PC-3 (cell line): ENCODE data around the gene TRAK1. TPM values are rescaled to one million over a fixed set of nuclear protein-coding genes. Genes with fewer than 3 reads are reported as not detected.

Experiments used
- ATAC-seq: fragments of 200-7000 bp; cut with Tn5 transposase; 2 replicates; pipeline ENCODE4 v1.9.1; 2020; ENCODE audit warnings: mild to moderate bottlenecking, moderate library complexity
- BruUV-seq: library from RNA; stranded (reverse); fragments of 400-500 nt; replicated peaks from 2 replicates; lab custom pipeline; 2021; lab: Mats Ljungman, UMichigan
- CTCF ChIA-PET: fragments of 300-600 bp; sonication (Branson Sonifier 250); formaldehyde crosslinking; loops from one replicate; lab custom pipeline; 2022; ENCODE audit warnings: antibody characterized with exemption; lab: Charles Lee
- POLR2A ChIA-PET: fragments of 300-600 bp; sonication (Branson Sonifier 250); formaldehyde crosslinking; loops from one replicate; lab custom pipeline; 2022; ENCODE audit warnings: antibody characterized with exemption; ENCODE audit not compliant: unreplicated experiment; lab: Charles Lee
- DNase-seq: peaks from one replicate; pipeline ENCODE4 v3.0.0-alpha.2; 2015
- H2AFZ ChIP-seq: fragments of 300-600 bp; sonication (generic); 2 replicates; pipeline ENCODE4 v1.6.0; 2016; ENCODE audit warnings: antibody characterized with exemption, low read length
- H3F3A ChIP-seq: fragments of 300-600 bp; sonication (generic); one replicate; pipeline ENCODE4 v1.6.0; 2017; ENCODE audit warnings: antibody characterized with exemption, low read length, control low read depth, mild to moderate bottlenecking; ENCODE audit not compliant: unreplicated experiment
- H3K27ac ChIP-seq: fragments of 300-600 bp; sonication (generic); 2 replicates; pipeline ENCODE4 v1.5.1; 2016; ENCODE audit warnings: mild to moderate bottlenecking, low read length
- H3K27me3 ChIP-seq: fragments of 300-600 bp; sonication (generic); 2 replicates; pipeline ENCODE4 v1.6.1; 2016; ENCODE audit warnings: low read length, mixed read lengths
- H3K36me3 ChIP-seq: fragments of 300-600 bp; sonication (generic); 2 replicates; pipeline ENCODE4 v1.6.1; 2016; ENCODE audit warnings: low read depth, mixed run types, low read length, mixed read lengths
- H3K4me1 ChIP-seq: fragments of 300-600 bp; sonication (generic); 2 replicates; pipeline ENCODE4 v1.5.1; 2016; ENCODE audit warnings: low read length; ENCODE audit not compliant: insufficient read depth
- H3K4me2 ChIP-seq: fragments of 300-600 bp; sonication (generic); 2 replicates; pipeline ENCODE4 v1.6.0; 2016; ENCODE audit warnings: low read length
- H3K4me3 ChIP-seq: fragments of 300-600 bp; sonication (generic); 2 replicates; pipeline ENCODE4 v1.5.1; 2016; ENCODE audit warnings: mild to moderate bottlenecking, low read length, mixed read lengths
- H3K79me2 ChIP-seq: fragments of 300-600 bp; sonication (generic); 2 replicates; pipeline ENCODE4 v1.6.1; 2017; ENCODE audit warnings: low read length, mixed read lengths
- H3K9ac ChIP-seq: fragments of 300-600 bp; sonication (generic); 2 replicates; pipeline ENCODE4 v1.6.0; 2016; ENCODE audit warnings: mild to moderate bottlenecking, low read length
- H3K9me2 ChIP-seq: fragments of 300-600 bp; sonication (generic); replicated peaks from 2 replicates; pipeline ENCODE4 v1.6.1; 2016; ENCODE audit warnings: mixed run types, low read length, mixed read lengths
- H3K9me3 ChIP-seq: fragments of 300-600 bp; sonication (generic); 2 replicates; pipeline ENCODE4 v1.6.1; 2016; ENCODE audit warnings: low read length, mixed read lengths
- H4K20me1 ChIP-seq: fragments of 300-600 bp; sonication (generic); 2 replicates; pipeline ENCODE4 v1.6.1; 2016; ENCODE audit warnings: low read length, mixed read lengths
- EZH2 ChIP-seq: fragments of 300-600 bp; sonication (generic); IDR thresholded peaks from one replicate; pipeline ENCODE4 v1.6.1; 2017; ENCODE audit warnings: antibody characterized with exemption, mild to moderate bottlenecking, low read length; ENCODE audit not compliant: unreplicated experiment
- EZH2phosphoT487 ChIP-seq: fragments of 300-600 bp; sonication (generic); IDR thresholded peaks from 2 replicates; pipeline ENCODE4 v1.6.1; 2018; ENCODE audit warnings: mild to moderate bottlenecking, antibody characterized with exemption, low read length, borderline replicate concordance
- intact Hi-C: fragments of 100-400 bp; cut with micrococcal nuclease; formaldehyde crosslinking; loops from 2 replicates; pipeline ENCODE4 v1.9.0; 2023
- total RNA-seq: library from RNA; depleted of rRNA; stranded (reverse); fragments of >200 nt; gene quantifications from 2 replicates; pipeline ENCODE4 v1.2.3, GENCODE V29; 2014
- TF ChIP-seq, protein P1 (sequence below): fragments of 300-600 bp; sonication (generic); conservative IDR thresholded peaks from 2 replicates; pipeline ENCODE4 v1.5.1; 2017; ENCODE audit warnings: antibody characterized with exemption, low read depth, mild to moderate bottlenecking, low read length

TRAK1 gene
- total RNA-seq, 1 experiment from 2014 or later, result 23.4 TPM

DNA sequence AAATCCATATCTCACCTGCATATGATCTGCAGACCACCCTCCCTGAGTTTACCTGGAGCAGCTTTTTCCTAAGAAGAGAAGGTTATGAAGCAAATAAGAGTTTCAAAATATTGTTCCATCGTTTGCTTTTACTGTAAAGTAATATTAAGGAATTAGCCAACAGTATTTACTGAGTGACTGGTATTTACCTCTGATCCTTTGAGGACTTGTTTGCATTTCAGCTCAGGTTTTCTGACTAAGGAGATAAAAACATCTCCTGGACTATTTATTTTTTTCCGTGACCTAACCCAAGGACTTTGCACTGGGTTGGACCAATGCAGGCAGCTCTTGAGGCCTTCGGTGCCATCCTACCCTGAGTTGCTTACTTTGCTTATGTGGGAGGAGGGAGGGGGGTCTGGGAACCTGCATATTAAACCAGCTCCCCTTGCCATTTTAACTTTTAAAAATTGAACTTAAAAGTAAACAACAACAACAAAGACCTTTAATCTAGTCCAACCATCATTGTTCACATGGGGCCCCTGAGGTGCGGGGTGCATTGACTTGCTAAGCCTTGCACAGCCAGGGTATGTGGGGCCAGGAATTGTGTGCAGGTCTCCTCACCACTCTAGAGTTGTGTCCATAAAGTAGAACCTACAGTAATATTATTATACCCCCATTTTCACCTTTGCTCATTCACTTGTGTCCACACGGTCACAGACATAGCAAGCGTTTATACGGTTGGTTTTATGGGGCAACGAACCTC lies 39.3 kb downstream of the TRAK1 start:
- peaks cover 3% of the 10 kb centered on the region; the same call in 1 of the 2 replicates for H3K36me3 ChIP-seq
- DNase-seq (peak; percentile 88), ATAC-seq (peak; percentile 80)
- peaks cover 45% of the 10 kb centered on the region for H3K4me1 ChIP-seq
- no TSS peak for BruUV-seq
- H4K20me1 ChIP-seq, result no peaks in the 10 kb centered on the region
- H3K27me3 ChIP-seq, result no peaks in the 10 kb centered on the region
- H3F3A ChIP-seq, result peaks cover 7% of the 10 kb centered on the region
- TF ChIP-seq, protein P1, sequence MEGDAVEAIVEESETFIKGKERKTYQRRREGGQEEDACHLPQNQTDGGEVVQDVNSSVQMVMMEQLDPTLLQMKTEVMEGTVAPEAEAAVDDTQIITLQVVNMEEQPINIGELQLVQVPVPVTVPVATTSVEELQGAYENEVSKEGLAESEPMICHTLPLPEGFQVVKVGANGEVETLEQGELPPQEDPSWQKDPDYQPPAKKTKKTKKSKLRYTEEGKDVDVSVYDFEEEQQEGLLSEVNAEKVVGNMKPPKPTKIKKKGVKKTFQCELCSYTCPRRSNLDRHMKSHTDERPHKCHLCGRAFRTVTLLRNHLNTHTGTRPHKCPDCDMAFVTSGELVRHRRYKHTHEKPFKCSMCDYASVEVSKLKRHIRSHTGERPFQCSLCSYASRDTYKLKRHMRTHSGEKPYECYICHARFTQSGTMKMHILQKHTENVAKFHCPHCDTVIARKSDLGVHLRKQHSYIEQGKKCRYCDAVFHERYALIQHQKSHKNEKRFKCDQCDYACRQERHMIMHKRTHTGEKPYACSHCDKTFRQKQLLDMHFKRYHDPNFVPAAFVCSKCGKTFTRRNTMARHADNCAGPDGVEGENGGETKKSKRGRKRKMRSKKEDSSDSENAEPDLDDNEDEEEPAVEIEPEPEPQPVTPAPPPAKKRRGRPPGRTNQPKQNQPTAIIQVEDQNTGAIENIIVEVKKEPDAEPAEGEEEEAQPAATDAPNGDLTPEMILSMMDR, result no peak
- no peak for TF ChIP-seq EZH2phosphoT487
- TF ChIP-seq EZH2, result no peak
- H3K79me2 ChIP-seq, result peaks cover 8% of the 10 kb centered on the region; the same call in 1 of the 2 replicates
- H3K27ac ChIP-seq, result peak overlapping the region; percentile 96
- H3K9me3 ChIP-seq, result no peaks in the 10 kb centered on the region
- ChIA-PET CTCF (interaction anchor here (0.5 to 1.6 kb wide), 4 partner anchors 10 to 99 kb away, joined by 3 to 14 read pairs (median 6); no protein-coding TSS in a partner anchor), POLR2A (interaction anchor here (0.6 kb wide), 4 partner anchors 10 to 674 kb away, joined by 3 read pairs; no protein-coding TSS in a partner anchor)
- H3K9me2 ChIP-seq, result no peaks in the 10 kb centered on the region
- intact Hi-C loops, result loop anchor here (1.0 kb wide), 2 partner anchors 21 to 55 kb away; no protein-coding TSS in a partner anchor
- peak overlapping the region; percentile 64 for H3K4me3 ChIP-seq
- peak overlapping the region; percentile 84 for H3K9ac ChIP-seq
- H2AFZ ChIP-seq, result no peak overlapping the region
- H3K4me2 ChIP-seq, result peak overlapping the region; percentile 89

DNA sequence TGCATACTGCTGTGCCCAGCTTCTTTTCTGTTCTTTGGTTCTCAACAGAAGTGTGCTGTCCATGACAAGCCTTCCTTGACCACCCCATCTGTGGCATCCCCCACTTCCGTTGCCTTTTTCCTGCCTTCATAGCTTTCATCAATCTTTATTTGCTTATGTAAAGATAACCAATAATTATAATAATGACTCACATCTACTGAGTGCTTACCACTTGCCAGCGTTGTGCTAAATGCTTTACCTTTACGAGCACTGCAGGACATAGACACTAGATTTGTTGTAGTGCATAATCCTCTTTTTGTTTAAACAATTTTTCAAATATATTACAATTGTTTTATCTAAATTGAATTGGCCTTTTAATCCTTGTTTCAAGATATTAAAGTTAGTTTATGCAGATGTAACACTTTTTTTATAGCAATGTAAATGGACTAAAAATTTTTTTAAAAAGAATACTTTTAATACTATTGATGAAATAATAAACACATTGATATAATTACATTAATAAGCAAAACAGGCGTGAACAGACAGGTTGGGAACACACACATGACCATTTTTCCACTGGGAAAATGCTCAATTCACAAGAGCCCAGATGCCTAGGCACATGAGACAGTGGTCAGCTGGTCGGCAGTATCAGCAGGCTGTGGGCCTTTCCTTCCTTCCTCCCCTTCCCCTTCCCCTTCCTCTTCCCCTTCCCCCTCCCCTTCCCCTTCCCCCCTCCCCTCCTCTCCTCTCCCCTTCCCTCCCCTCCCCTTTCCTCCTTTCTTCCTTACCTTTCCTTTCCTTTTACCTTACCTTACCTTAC lies 42.5 kb downstream of the TRAK1 start:
- DNase-seq (peak; percentile 32), ATAC-seq (0 out of 2 replicates have a peak, but pooled peaks have one; percentile 6)
- H2AFZ ChIP-seq, result no peak overlapping the region
- TF ChIP-seq, protein P1, result no peak
- TF ChIP-seq EZH2, result no peak
- no peak for TF ChIP-seq EZH2phosphoT487
- no peaks in the 10 kb centered on the region for H4K20me1 ChIP-seq
- BruUV-seq, result no TSS peak
- H3F3A ChIP-seq, result peaks cover 7% of the 10 kb centered on the region
- H3K36me3 ChIP-seq, result no peaks in the 10 kb centered on the region
- H3K4me3 ChIP-seq, result no peak overlapping the region
- H3K9ac ChIP-seq, result no peak overlapping the region
- ChIA-PET POLR2A (no interaction called here), CTCF (no interaction called here)
- H3K27me3 ChIP-seq, result no peaks in the 10 kb centered on the region
- H3K4me2 ChIP-seq, result no peak overlapping the region
- no peak overlapping the region for H3K27ac ChIP-seq
- H3K79me2 ChIP-seq, result peaks cover 8% of the 10 kb centered on the region; the same call in 1 of the 2 replicates
- intact Hi-C loops, result no loop called here
- H3K9me2 ChIP-seq, result no peaks in the 10 kb centered on the region
- H3K9me3 ChIP-seq, result no peaks in the 10 kb centered on the region
- peaks cover 38% of the 10 kb centered on the region for H3K4me1 ChIP-seq
